ENCODE measurements around the gene CD48.
"Not testable (repeated sequence)": the region's sequence is repeated elsewhere in the genome, so short reads cannot be mapped to it uniquely, and the experiment has no call there.

The CD48 gene

DNA sequence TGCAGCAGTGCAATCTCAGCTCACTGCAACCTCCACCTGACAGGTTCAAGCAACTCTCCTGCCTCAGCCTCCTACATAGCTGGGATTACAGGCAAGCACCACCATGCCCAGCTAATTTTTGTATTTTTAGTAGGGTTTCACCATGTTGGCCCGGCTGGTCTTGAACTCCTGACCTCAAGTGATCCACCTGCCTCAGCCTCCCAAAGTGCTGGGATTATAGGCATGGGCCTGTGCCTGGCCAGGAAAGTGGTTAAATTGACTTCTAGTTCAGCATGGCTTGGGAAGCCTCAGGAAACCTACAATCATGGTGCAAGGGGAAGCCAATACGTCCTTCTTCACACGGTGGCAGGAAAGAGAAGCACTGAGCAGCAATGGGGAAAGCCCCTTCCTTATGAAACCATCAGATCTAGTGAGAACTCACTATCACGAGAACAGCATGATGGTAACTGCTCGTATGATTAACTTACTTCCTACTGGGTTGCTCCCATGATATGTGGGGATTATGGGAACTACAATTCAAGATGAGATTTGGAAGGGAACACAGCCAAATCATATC lies 981 bp upstream of the CD48 start:
- DNase-seq (ENCODE audit: low read depth): not testable (repeated sequence)

DNA sequence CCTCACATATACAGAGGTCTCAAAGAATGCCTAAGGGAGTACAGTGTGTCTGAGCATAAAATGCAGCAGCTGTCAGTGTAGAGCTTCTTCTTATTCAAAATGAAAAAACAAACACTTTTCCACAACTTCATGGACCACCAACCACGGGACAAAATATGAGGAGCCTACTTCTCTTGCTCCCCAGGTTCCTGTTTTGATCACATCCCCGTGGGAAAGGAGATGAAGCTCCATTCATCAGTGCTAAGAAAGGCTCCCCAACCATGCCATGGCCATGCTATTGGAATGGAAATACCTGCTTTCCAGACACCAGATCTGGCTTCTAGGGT lies 383 bp downstream of the CD48 start:
- no peak for DNase-seq (ENCODE audit: low read depth)

DNA sequence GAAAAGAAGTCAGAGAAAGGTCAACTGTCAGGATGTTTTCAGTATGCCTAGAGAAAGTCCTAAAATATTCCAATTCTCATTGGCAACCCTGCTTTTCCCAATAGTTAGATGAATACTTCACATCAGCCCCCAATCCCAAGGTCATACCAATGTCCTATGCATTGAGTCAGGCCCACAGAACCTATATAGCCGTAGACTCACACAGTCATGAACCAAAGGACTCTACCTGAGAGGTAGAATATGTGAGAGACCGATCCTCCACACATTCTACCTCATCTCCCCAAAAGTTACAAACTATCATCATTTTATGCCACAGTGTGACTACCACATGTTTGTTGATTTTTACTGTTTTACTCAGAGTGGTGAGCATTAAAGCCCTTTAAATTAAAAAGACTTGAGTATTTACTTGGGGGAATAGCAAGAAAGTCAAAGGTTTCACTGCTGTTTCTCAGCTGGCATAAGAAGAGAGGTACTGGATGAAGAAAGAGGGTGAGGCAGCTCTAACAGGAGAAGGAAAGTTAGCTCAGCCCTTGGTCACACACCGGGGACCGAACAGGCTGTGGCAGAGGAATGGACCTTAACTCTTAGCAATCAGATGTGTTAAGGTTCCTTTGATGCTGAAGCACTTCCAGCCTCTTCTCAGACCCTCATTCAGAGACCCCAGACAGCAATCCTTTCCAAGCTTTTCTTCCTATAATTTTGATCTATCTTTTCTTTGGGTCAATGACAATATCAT lies 937 bp downstream of the CD48 start:
- no peak for DNase-seq (ENCODE audit: low read depth)

DNA sequence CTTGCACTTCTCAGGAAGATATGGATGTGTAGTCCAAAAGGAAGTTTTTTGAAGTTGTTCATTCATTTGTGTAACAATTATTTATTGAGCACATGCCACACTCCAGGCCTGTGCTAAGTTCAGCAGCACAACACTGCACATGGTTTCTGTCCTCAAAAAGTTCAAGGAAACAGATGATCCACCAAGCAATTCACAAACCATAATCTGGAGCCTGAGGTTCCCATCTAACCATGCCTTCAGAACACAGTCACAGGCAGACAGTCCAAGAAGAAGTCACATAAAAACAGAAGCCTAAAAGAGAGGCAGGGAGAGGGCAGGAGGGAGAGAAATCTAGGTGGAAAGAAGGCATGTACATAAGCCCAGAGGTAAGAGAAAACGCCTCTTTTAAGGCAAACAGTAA lies 1.9 kb downstream of the CD48 start:
- no peak for DNase-seq (ENCODE audit: low read depth)

GRCh38 chr1:160708801-160709200 lies 2.8 kb downstream of the CD48 start:
- no peak for DNase-seq (ENCODE audit: low read depth)

DNA sequence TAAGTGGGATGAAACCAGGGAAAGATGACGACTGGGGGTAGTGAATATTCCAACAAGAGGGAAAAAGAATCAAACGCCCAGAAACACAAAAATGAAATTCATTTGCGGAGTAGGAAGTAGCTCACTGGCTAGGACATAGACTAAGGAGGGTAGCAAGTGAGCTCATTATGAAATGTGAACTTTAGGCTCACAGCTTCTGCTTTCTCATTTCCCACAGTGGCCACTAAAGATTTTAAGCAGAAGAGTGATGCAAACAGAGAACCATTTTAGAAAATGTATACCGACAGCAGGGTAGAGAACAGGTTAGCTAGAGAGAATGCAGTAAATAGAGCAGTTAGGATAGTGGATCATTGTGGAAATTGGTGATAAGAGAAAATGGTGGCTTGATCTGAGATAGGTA lies 3.5 kb downstream of the CD48 start:
- DNase-seq (ENCODE audit: low read depth): no peak

GRCh38 chr1:160707236-160708064 lies 4.2 kb downstream of the CD48 start:
- no peak for DNase-seq (ENCODE audit: low read depth)

DNA sequence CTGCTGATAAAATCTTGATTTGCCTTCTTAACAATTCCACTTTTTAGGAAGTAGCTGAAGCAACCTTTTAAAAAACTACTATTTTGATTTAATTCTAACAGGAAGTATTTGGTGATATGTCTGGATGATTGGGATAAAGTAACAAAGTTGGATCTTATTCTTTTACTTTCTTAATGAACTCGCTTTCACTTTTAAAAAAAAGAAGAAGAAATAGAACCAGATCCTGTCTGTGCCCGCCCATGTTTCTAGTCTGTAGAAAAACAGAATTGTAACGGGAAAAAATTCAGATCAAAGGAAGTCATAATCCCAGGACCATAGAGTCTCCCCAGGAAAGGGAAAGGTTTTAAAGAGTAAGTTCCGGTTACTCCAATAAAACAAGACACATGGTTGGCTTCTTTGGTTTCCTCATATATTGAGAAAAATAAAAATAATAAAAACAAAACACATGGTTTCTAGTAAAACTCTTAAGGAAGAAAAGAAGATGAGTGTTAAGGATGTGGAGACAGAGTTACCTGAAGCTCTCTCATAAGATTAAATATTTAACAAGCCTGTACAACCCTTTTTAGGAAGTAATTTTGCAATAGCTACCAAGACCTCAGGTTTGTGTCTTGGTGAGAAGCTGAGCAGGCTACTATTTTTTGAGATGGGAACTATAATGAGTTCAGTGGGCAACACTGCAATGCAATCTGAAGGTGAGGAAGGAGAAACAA lies 4.9 kb downstream of the CD48 start:
- DNase-seq (ENCODE audit: low read depth): no peak

DNA sequence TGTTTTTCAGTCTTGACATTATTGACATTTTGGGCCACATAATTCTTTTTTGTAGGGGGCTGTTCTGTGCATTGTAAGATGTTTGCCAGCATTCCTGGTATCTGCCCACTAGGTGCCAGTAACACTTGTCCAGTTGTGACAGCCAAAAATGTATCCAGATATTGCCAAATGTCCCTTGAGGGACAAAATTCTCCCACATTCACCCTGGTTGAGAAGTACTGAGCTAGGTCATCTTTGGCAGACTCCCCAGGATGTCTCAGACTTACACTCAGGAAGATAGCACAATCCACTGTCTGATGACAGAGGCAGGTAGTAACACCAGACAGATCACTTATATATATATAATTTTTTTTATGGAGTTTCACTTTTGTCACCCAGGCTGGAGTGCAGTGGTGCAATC lies 5.9 kb downstream of the CD48 start:
- no peak for DNase-seq (ENCODE audit: low read depth)

GRCh38 chr1:160705212-160705621 lies 6.4 kb downstream of the CD48 start:
- DNase-seq (ENCODE audit: low read depth): not testable (repeated sequence)

- no peak for DNase-seq (ENCODE audit: low read depth)
These were observed 7.4 kb downstream of the CD48 start for GRCh38 chr1:160704250-160704649.

- DNase-seq (ENCODE audit: low read depth): no peak
These were observed 9.5 kb downstream of the CD48 start for GRCh38 chr1:160702100-160702499.

DNA sequence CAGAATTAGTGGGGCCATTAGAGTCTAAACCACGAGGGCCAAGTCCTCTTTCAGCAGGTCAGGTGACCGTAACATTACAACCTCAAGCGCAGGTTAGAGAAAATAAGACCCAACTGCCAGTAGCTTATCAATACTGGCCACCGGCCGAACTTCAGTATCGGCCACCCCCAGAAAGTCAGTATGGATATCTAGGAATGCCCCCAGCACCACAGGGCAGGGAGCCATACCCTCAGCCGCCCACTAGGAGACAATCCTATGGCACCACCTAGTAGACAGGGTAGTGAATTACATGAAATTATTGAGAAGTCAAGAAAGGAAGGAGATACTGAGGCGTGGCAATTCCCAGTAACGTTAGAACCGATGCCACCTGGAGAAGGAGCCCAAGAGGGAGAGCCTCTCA lies 19.2 kb downstream of the CD48 start:
- DNase-seq (ENCODE audit: low read depth): not testable (repeated sequence)

GRCh38 chr1:160685266-160685665 lies 26.4 kb downstream of the CD48 start:
- no peak for DNase-seq (ENCODE audit: low read depth)

GRCh38 chr1:160682983-160683865 lies 28.4 kb downstream of the CD48 start:
- no peak for DNase-seq (ENCODE audit: low read depth)

DNA sequence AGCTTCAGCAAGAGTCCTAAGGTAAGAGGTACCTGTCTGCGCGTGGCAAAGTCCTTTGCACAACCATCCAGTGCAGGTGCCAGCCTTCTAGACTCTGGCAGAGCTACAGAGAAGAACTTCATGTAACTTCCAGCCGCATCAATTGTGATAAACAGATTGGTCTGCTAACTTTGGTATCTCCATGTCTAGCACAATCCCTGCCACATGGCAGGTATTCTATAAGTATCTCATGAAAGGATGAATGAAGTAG lies 29.8 kb downstream of the CD48 start:
- DNase-seq (ENCODE audit: low read depth): no peak

- DNase-seq (ENCODE audit: low read depth): peak; percentile 75
These were observed 30.3 kb downstream of the CD48 start for GRCh38 chr1:160681066-160681890.

DNA sequence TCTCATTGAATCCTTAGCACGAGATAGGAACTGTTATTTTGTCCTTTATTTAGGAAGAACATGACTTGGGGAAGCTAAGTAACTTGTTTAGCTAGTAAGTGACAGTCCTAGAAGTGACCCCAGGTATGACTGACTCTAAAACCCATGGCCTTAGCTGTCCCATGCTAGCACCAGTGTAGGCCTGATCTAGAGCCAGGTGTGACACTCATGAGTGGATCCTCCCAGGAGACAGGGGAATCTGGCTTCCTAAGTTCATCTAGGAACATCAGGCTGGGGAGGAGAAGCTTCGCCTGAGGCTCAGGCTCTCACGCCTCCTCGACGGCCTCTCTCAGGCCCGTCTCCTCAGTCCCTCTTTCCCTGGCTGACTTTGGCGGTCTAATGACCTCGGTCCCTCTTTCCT lies 31.2 kb downstream of the CD48 start:
- DNase-seq (ENCODE audit: low read depth): no peak

- DNase-seq (ENCODE audit: low read depth): no peak
These were observed 31.7 kb downstream of the CD48 start for GRCh38 chr1:160679893-160680292.

GRCh38 chr1:160676869-160677597 lies 34.6 kb downstream of the CD48 start:
- no peak for DNase-seq (ENCODE audit: low read depth)

All from activated T-helper 1 cell treated with Interleukin-2 at 50 U/mL for 16 hours (primary cell).